Osteoblast (primary cell): ENCODE measurements around the gene ZNF429. TPM values are rescaled to one million over a fixed set of nuclear protein-coding genes. Genes with fewer than 3 reads are reported as not detected.

Experiments
- DNase-seq: peaks from one replicate; pipeline ENCODE4 v3.0.0; 2011; ENCODE audit warnings: low spot score, mixed read lengths; ENCODE audit not compliant: insufficient read length; ENCODE audit errors: missing footprints
- H2AFZ ChIP-seq: 2 replicates; pipeline ENCODE4 v1.6.0; 2011; ENCODE audit warnings: mild to moderate bottlenecking, low read length
- H3K27ac ChIP-seq: 2 replicates; pipeline ENCODE4 v1.5.1; 2011; ENCODE audit warnings: mild to moderate bottlenecking, low read depth, low read length, moderate library complexity
- H3K27me3 ChIP-seq: 2 replicates; pipeline ENCODE4 v1.6.0; 2012; ENCODE audit warnings: mild to moderate bottlenecking, control low read depth, inconsistent platforms, low read length, moderate library complexity; ENCODE audit not compliant: insufficient read depth
- H3K36me3 ChIP-seq: 2 replicates; pipeline ENCODE4 v1.5.1; 2011; ENCODE audit warnings: mild to moderate bottlenecking, low read length, control low read depth, moderate library complexity; ENCODE audit not compliant: insufficient read depth
- H3K4me1 ChIP-seq: 2 replicates; pipeline ENCODE4 v1.5.1; 2011; ENCODE audit warnings: mild to moderate bottlenecking, low read length, control low read depth, moderate library complexity; ENCODE audit not compliant: insufficient read depth
- H3K4me2 ChIP-seq: 2 replicates; pipeline ENCODE4 v1.6.0; 2011; ENCODE audit warnings: mild to moderate bottlenecking, low read length; ENCODE audit not compliant: insufficient read depth
- H3K4me3 ChIP-seq: fragments of 200-600 bp; sonication (generic); 3 replicates; pipeline ENCODE4 v1.5.1; 2012; ENCODE audit warnings: mild to moderate bottlenecking, low read length, inconsistent platforms; ENCODE audit not compliant: insufficient read depth
- H3K79me2 ChIP-seq: 2 replicates; pipeline ENCODE4 v1.6.0; 2012; ENCODE audit warnings: mild to moderate bottlenecking, low read length, control low read depth, inconsistent platforms; ENCODE audit not compliant: insufficient read depth
- H3K9me3 ChIP-seq: 2 replicates; pipeline ENCODE4 v1.5.1; 2011; ENCODE audit warnings: low read depth, low read length, control low read depth
- H4K20me1 ChIP-seq: 2 replicates; pipeline ENCODE4 v1.6.0; 2012; ENCODE audit warnings: mild to moderate bottlenecking, low read length, control low read depth; ENCODE audit not compliant: insufficient read depth
- CTCF ChIP-seq: IDR thresholded peaks from 2 replicates; pipeline ENCODE4 v1.5.1; 2011; ENCODE audit warnings: mild to moderate bottlenecking, low read depth, low read length, moderate library complexity; ENCODE audit errors: extremely low read depth
- total RNA-seq: library from RNA; depleted of rRNA; stranded (reverse); fragments of >200 nt; gene quantifications from 2 replicates; pipeline ENCODE4 v1.2.3, GENCODE V29; 2012

Gene ZNF429
- 8.0 and 9.4 TPM in 2 replicates for total RNA-seq

GRCh38 chr19:21505459-21506451 lies at the start of gene ZNF429:
TSS of gene ZNF429 (plus strand) at chr19:21505602. CDS start at chr19:21505772, 170 bp downstream.
- no peaks in the 10 kb centered on the region for H3K27me3 ChIP-seq
- peaks cover 12% of the 10 kb centered on the region for H3K79me2 ChIP-seq
- peak; percentile 98 for DNase-seq
- no peaks in the 10 kb centered on the region for H3K4me1 ChIP-seq
- H3K27ac ChIP-seq, result peak within 1 kb of the TSS; percentile 98
- H3K36me3 ChIP-seq, result peaks cover 5% of the 10 kb centered on the region
- H3K4me3 ChIP-seq, result peak within 1 kb of the TSS; percentile 88
- H4K20me1 ChIP-seq, result no peaks in the 10 kb centered on the region
- H2AFZ ChIP-seq, result peak within 1 kb of the TSS; percentile 97
- TF ChIP-seq CTCF, result no peak
- no peaks in the 10 kb centered on the region for H3K9me3 ChIP-seq
- H3K4me2 ChIP-seq, result peak within 1 kb of the TSS; percentile 90

- Histone ChIP-seq H4K20me1 (no peaks in the 10 kb centered on the region), H3K27ac (no peak overlapping the region), H3K4me3 (no peak overlapping the region), H3K36me3 (no peaks in the 10 kb centered on the region), H3K79me2 (no peaks in the 10 kb centered on the region), H3K4me1 (no peaks in the 10 kb centered on the region), H3K27me3 (no peaks in the 10 kb centered on the region), H2AFZ (no peak overlapping the region), H3K4me2 (no peak overlapping the region), H3K9me3 (no peaks in the 10 kb centered on the region)
- TF ChIP-seq CTCF, result no peak
- DNase-seq, result no peak
Measured at GRCh38 chr19:21460686-21461085, 44.7 kb upstream of the ZNF429 start.

- Histone ChIP-seq H3K36me3 (no peaks in the 10 kb centered on the region), H3K27me3 (no peaks in the 10 kb centered on the region), H3K79me2 (no peaks in the 10 kb centered on the region), H3K4me2 (no peak overlapping the region), H4K20me1 (no peaks in the 10 kb centered on the region), H3K27ac (no peak overlapping the region), H3K4me1 (no peaks in the 10 kb centered on the region), H3K4me3 (no peak overlapping the region), H3K9me3 (no peaks in the 10 kb centered on the region), H2AFZ (no peak overlapping the region)
- no peak for TF ChIP-seq CTCF
- DNase-seq, result no peak
Measured at GRCh38 chr19:21462540-21462939, 42.9 kb upstream of the ZNF429 start.

- no peaks in the 10 kb centered on the region for H3K27me3 ChIP-seq
- peak; percentile 39 for DNase-seq
- peak overlapping the region; percentile 62 for H2AFZ ChIP-seq
- H4K20me1 ChIP-seq, result no peaks in the 10 kb centered on the region
- H3K4me3 ChIP-seq, result peak overlapping the region; percentile 58
- no peaks in the 10 kb centered on the region for H3K4me1 ChIP-seq
- no peak overlapping the region for H3K4me2 ChIP-seq
- TF ChIP-seq CTCF, result no peak
- no peaks in the 10 kb centered on the region for H3K9me3 ChIP-seq
- H3K79me2 ChIP-seq, result no peaks in the 10 kb centered on the region
- no peaks in the 10 kb centered on the region for H3K36me3 ChIP-seq
- H3K27ac ChIP-seq, result no peak overlapping the region
Measured at GRCh38 chr19:21463449-21464105, 41.8 kb upstream of the ZNF429 start.
